GM10266 (cell line): ENCODE data around the gene ARHGAP8.

Source experiments
- DNase-seq: peaks from one replicate; pipeline ENCODE4 v3.0.0; 2012; ENCODE audit errors: extremely low spot score
- TF ChIP-seq, protein P1 (sequence below): IDR thresholded peaks from 2 replicates; pipeline ENCODE4 v1.5.1; 2012; ENCODE audit warnings: mild to moderate bottlenecking, low read depth; ENCODE audit not compliant: control insufficient read depth, insufficient read depth; ENCODE audit errors: missing control alignments

ARHGAP8 gene

GRCh38 chr22:44862281-44862680, 109.9 kb downstream of the ARHGAP8 start:
- TF ChIP-seq, protein P1, sequence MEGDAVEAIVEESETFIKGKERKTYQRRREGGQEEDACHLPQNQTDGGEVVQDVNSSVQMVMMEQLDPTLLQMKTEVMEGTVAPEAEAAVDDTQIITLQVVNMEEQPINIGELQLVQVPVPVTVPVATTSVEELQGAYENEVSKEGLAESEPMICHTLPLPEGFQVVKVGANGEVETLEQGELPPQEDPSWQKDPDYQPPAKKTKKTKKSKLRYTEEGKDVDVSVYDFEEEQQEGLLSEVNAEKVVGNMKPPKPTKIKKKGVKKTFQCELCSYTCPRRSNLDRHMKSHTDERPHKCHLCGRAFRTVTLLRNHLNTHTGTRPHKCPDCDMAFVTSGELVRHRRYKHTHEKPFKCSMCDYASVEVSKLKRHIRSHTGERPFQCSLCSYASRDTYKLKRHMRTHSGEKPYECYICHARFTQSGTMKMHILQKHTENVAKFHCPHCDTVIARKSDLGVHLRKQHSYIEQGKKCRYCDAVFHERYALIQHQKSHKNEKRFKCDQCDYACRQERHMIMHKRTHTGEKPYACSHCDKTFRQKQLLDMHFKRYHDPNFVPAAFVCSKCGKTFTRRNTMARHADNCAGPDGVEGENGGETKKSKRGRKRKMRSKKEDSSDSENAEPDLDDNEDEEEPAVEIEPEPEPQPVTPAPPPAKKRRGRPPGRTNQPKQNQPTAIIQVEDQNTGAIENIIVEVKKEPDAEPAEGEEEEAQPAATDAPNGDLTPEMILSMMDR, result no peak
- no peak for DNase-seq

- DNase-seq, result no peak
- TF ChIP-seq, protein P1, result no peak
These were observed 110.8 kb downstream of the ARHGAP8 start for GRCh38 chr22:44862981-44863860.

- DNase-seq, result no peak
- TF ChIP-seq, protein P1, result no peak
These were observed 113.0 kb downstream of the ARHGAP8 start for GRCh38 chr22:44865193-44866057.

- DNase-seq, result no peak
These were observed 116.8 kb downstream of the ARHGAP8 start for GRCh38 chr22:44869196-44869595.

GRCh38 chr22:44870021-44870420, 117.6 kb downstream of the ARHGAP8 start:
- no peak for DNase-seq
- TF ChIP-seq, protein P1, result no peak

More at GRCh38 chr22:44869196-44869595, 116.8 kb downstream of the ARHGAP8 start:
- TF ChIP-seq, protein P1, result no peak

GRCh38 chr22:44871782-44872181, 119.4 kb downstream of the ARHGAP8 start:
- DNase-seq, result no peak
- TF ChIP-seq, protein P1, result no peak
